ENCODE measurements around the gene LARP4B.
"Not testable (repeated sequence)": the region's sequence is repeated elsewhere in the genome, so short reads cannot be mapped to it uniquely, and the experiment has no call there.

LARP4B gene

GRCh38 chr10:774661-775244, 156.8 kb downstream of the LARP4B start:
- DNase-seq (ENCODE audit: extremely low read depth in 1 of 2, low read depth in 1 of 2): no peak

GRCh38 chr10:774223-774622, 157.3 kb downstream of the LARP4B start:
- DNase-seq (ENCODE audit: extremely low read depth in 1 of 2, low read depth in 1 of 2): no peak

GRCh38 chr10:773562-774161, 157.8 kb downstream of the LARP4B start:
- no peak for DNase-seq (ENCODE audit: extremely low read depth in 1 of 2, low read depth in 1 of 2)

- no peak for DNase-seq (ENCODE audit: extremely low read depth in 1 of 2, low read depth in 1 of 2)
Observed at GRCh38 chr10:772227-772637, 159.3 kb downstream of the LARP4B start.

GRCh38 chr10:771647-772046, 159.9 kb downstream of the LARP4B start:
- no peak for DNase-seq (ENCODE audit: extremely low read depth in 1 of 2, low read depth in 1 of 2)

- no peak for DNase-seq (ENCODE audit: extremely low read depth in 1 of 2, low read depth in 1 of 2)
Observed at GRCh38 chr10:770975-771374, 160.5 kb downstream of the LARP4B start.

- not testable (repeated sequence) for DNase-seq (ENCODE audit: extremely low read depth in 1 of 2, low read depth in 1 of 2)
Observed at GRCh38 chr10:770048-770712, 161.3 kb downstream of the LARP4B start.

- DNase-seq (ENCODE audit: extremely low read depth in 1 of 2, low read depth in 1 of 2): no peak
Observed at GRCh38 chr10:767794-768193, 163.7 kb downstream of the LARP4B start.

GRCh38 chr10:767211-767610, 164.3 kb downstream of the LARP4B start:
- DNase-seq (ENCODE audit: extremely low read depth in 1 of 2, low read depth in 1 of 2): no peak

- no peak for DNase-seq (ENCODE audit: extremely low read depth in 1 of 2, low read depth in 1 of 2)
Observed at GRCh38 chr10:761376-761775, 170.1 kb downstream of the LARP4B start.

GRCh38 chr10:760622-761021, 170.9 kb downstream of the LARP4B start:
- DNase-seq (ENCODE audit: extremely low read depth in 1 of 2, low read depth in 1 of 2): no peak

- no peak for DNase-seq (ENCODE audit: extremely low read depth in 1 of 2, low read depth in 1 of 2)
Observed at GRCh38 chr10:759898-760477, 171.5 kb downstream of the LARP4B start.

Measured in activated CD8-positive, alpha-beta memory T cell treated with anti-CD3 and anti-CD28 coated beads for 1 hour (primary cell).